H1 (cell line): Measurements from ENCODE around the gene OR6Q1. TPM values are rescaled to one million over a fixed set of nuclear protein-coding genes. Genes with fewer than 3 reads are reported as not detected.

Experiments
- ASH2L ChIP-seq: fragments of 200-600, 300-600 bp; sonication (generic); IDR thresholded peaks from one replicate; pipeline ENCODE4 v1.7.1; 2017; ENCODE audit warnings: low read length
- HDAC2 ChIP-seq, 2 experiments: fragments of 300-600 bp in 1 of 2; sonication (generic) in 1 of 2; IDR thresholded peaks; 2 replicates each; pipeline ENCODE4 v1.6.1; 2011 to 2012; ENCODE audit warnings: low read depth in 2 of 2, low read length in 2 of 2, mild to moderate bottlenecking in 2 of 2, moderate library complexity in 2 of 2, borderline replicate concordance in 1 of 2, inconsistent platforms in 1 of 2
- POU5F1 ChIP-seq: IDR thresholded peaks from 2 replicates; pipeline ENCODE4 v1.6.1; 2011; ENCODE audit warnings: low read depth, mild to moderate bottlenecking, low read length, moderate library complexity
- SIN3A ChIP-seq, 2 experiments: IDR thresholded peaks in 1 of 2; conservative IDR thresholded peaks in 1 of 2; 2 replicates each; pipeline ENCODE4 v1.6.1; 2011 to 2012; ENCODE audit warnings: low read length in 2 of 2, improper control_type of control experiment in 1 of 2, low read depth in 1 of 2, mild to moderate bottlenecking in 1 of 2
- SP4 ChIP-seq: IDR thresholded peaks from 2 replicates; pipeline ENCODE4 v1.6.1; 2012; ENCODE audit warnings: low read length, inconsistent platforms
- polyA plus RNA-seq, 7 experiments: library from polyadenylated mRNA; depleted of rRNA in 3 of 7; stranded (reverse) in 5 of 7; unstranded in 2 of 7; fragments of >200 nt in 5 of 7; fragments of 200-250 nt in 2 of 7; gene quantifications; 1 replicate in 5 of 7; 2 replicates in 1 of 7; 4 replicates in 1 of 7; pipeline versions ENCODE4 v1.2.1 to v1.2.3, GENCODE V29; 2011 to 2013; ENCODE audit warnings: missing spikeins in 2 of 7, mixed read lengths in 2 of 7
- total RNA-seq: library from RNA; stranded (reverse); fragmentation: NEBNext Ultra II Directional; extraction: Animal tissue kit (Norgen Biotek cat#: 25700); gene quantifications from 2 replicates; pipeline ENCODE4 v1.2.1, GENCODE V29; 2021

The OR6Q1 gene
- total and polyA plus RNA-seq, 2 of the 8 experiments (the other 6 are each of a cell fraction or from before 2014, with no cell fraction given), result not detected

DNA sequence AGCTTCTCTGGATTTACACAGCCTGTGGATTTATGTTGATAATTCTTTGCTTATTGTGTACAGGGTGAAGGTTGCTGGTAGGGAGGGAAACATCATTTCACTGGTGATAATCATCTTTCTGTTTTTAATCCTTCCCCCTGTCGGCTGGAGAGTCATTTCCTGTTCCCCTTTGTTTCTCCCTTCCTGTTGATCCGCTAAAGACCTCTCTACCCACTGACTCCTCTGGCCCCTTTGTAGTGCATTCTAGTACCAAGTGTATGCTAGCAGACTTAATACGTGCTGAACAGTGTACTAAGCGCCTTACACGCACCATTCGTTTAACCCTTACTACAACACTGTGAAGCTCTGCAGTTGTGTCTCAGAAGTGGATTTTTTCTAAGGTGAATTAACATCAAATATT is 26.1 kb upstream of the OR6Q1 start (continued):
- TF ChIP-seq SIN3A (conservative IDR thresholded peaks at IDR 0.05 in 1 of 2, IDR thresholded peaks at IDR 0.05 in 1 of 2; ENCODE audit: low read depth in 1 of 2, low read length in 2 of 2) (no peak), HDAC2 (IDR thresholded peaks at IDR 0.05; ENCODE audit: borderline replicate concordance in 1 of 2, low read depth in 2 of 2, low read length in 2 of 2) (no peak), SP4 (no peak), ASH2L (no peak), POU5F1 (no peak)
